CD4-positive, alpha-beta memory T cell (primary cell): ENCODE data around the gene GLTPD2. TPM values are rescaled to one million over a fixed set of nuclear protein-coding genes. Genes with fewer than 3 reads are reported as not detected.

Experiments
- CTCF ChIA-PET: fragments of 350-600 bp; sonication (Branson Sonifier 250); formaldehyde crosslinking; loops from one replicate; lab custom pipeline; 2021; ENCODE audit warnings: inconsistent platforms; ENCODE audit not compliant: partially characterized antibody; lab: Charles Lee
- POLR2A ChIA-PET: fragments of 350-600 bp; sonication (Branson Sonifier 250); formaldehyde crosslinking; loops from one replicate; lab custom pipeline; 2021; ENCODE audit not compliant: partially characterized antibody; lab: Charles Lee
- DNase-seq, 5 donors: peaks; one replicate each; pipeline versions ENCODE4 v3.0.0 to v3.0.0-alpha.2; 2020 to 2022; ENCODE audit warnings: mixed read lengths in 1 of 5
- H3K27ac ChIP-seq: one replicate; pipeline ENCODE4 v1.7.0; 2013; ENCODE audit warnings: low read depth, low read length
- H3K27me3 ChIP-seq: 2 replicates; pipeline ENCODE4 v1.7.0; 2013; ENCODE audit warnings: mild to moderate bottlenecking, low read length, moderate library complexity; ENCODE audit not compliant: insufficient read depth
- H3K36me3 ChIP-seq: 2 replicates; pipeline ENCODE4 v1.7.0; 2013; ENCODE audit warnings: mild to moderate bottlenecking, low read length, moderate library complexity; ENCODE audit not compliant: insufficient read depth
- H3K4me1 ChIP-seq: 2 replicates; pipeline ENCODE4 v1.7.0; 2013; ENCODE audit warnings: mild to moderate bottlenecking, low read length, moderate library complexity; ENCODE audit not compliant: insufficient read depth
- H3K4me3 ChIP-seq, 2 donors: one replicate each; pipeline ENCODE4 v1.7.0; 2013; ENCODE audit warnings: low read length in 2 of 2, mild to moderate bottlenecking in 1 of 2
- H3K9me3 ChIP-seq, 2 donors: one replicate each; pipeline ENCODE4 v1.7.0; 2013; ENCODE audit warnings: low read length in 2 of 2, control low read depth in 1 of 2; ENCODE audit not compliant: control insufficient read depth in 1 of 2
- H3K27ac Mint-ChIP-seq, 7 donors: one replicate each; pipeline ENCODE4 v1.8.0; 2020 to 2021; ENCODE audit warnings: mixed read lengths in 7 of 7, mild to moderate bottlenecking in 6 of 7, inconsistent platforms in 3 of 7, moderate library complexity in 3 of 7
- H3K27me3 Mint-ChIP-seq, 2 donors: one replicate each; pipeline ENCODE4 v1.8.0; 2020 to 2021; ENCODE audit warnings: mixed read lengths in 2 of 2
- H3K36me3 Mint-ChIP-seq, 2 donors: one replicate each; pipeline ENCODE4 v1.8.0; 2020 to 2021; ENCODE audit warnings: mixed read lengths in 2 of 2, inconsistent platforms in 1 of 2, mild to moderate bottlenecking in 1 of 2
- H3K4me1 Mint-ChIP-seq, 4 donors: one replicate each; pipeline ENCODE4 v1.8.0; 2020 to 2021; ENCODE audit warnings: mixed read lengths in 4 of 4, mild to moderate bottlenecking in 1 of 4
- H3K4me3 Mint-ChIP-seq, 8 donors: one replicate each; pipeline ENCODE4 v1.8.0; 2020 to 2021; ENCODE audit warnings: mixed read lengths in 8 of 8, mild to moderate bottlenecking in 7 of 8, moderate library complexity in 6 of 8, inconsistent platforms in 3 of 8
- H3K9me3 Mint-ChIP-seq, 8 donors: one replicate each; pipeline ENCODE4 v1.8.0; 2020 to 2021; ENCODE audit warnings: mixed read lengths in 8 of 8, mild to moderate bottlenecking in 5 of 8, inconsistent platforms in 3 of 8, moderate library complexity in 1 of 8
- intact Hi-C: fragments of 100-400 bp; cut with micrococcal nuclease; formaldehyde crosslinking; loops from one replicate; pipeline ENCODE4 v1.15.1; 2023
- polyA plus RNA-seq, 2 donors: library from polyadenylated mRNA; unstranded; fragments of 300-500 nt; fragmentation: Illumina TruSeq; gene quantifications; one replicate each; pipeline ENCODE4 v1.2.3, GENCODE V29; 2021
- total RNA-seq, 2 experiments: library from RNA; stranded (reverse); gene quantifications; one replicate each; pipeline ENCODE4 v1.2.3, GENCODE V29; 2021

Gene GLTPD2
- total and polyA plus RNA-seq, 4 experiments from 2014 or later = not detected

- H3K4me3 ChIP-seq = no peak overlapping the region
- intact Hi-C loops = no loop called here
- no peak for DNase-seq
- CTCF ChIA-PET = no interaction called here
- no peak overlapping the region for H3K27ac ChIP-seq
- Mint-ChIP-seq H3K4me1 (peaks cover 7 to 14% (median 11%) of the 10 kb centered on the region in 4 donors), H3K4me3 (no peak overlapping the region), H3K27me3 (peaks cover 13 to 19% of the 10 kb centered on the region in 2 donors), H3K27ac (peak overlapping the region in 1 of 7 donors; percentile 14), H3K36me3 (no peaks in the 10 kb centered on the region), H3K9me3 (no peaks in the 10 kb centered on the region)
- no peaks in the 10 kb centered on the region for H3K9me3 ChIP-seq
- POLR2A ChIA-PET = no interaction called here
- no peaks in the 10 kb centered on the region for H3K36me3 ChIP-seq
- H3K27me3 ChIP-seq = no peaks in the 10 kb centered on the region
- peaks cover 16% of the 10 kb centered on the region for H3K4me1 ChIP-seq
Measured at GRCh38 chr17:4751932-4752331, 36.8 kb upstream of the GLTPD2 start.

GRCh38 chr17:4753392-4753791, 35.4 kb upstream of the GLTPD2 start:
- CTCF ChIA-PET = no interaction called here
- no peaks in the 10 kb centered on the region for H3K36me3 ChIP-seq
- H3K4me3 Mint-ChIP-seq = no peak overlapping the region
- H3K9me3 Mint-ChIP-seq = no peaks in the 10 kb centered on the region
- no peak for DNase-seq
- H3K27me3 Mint-ChIP-seq = peaks cover 13 to 21% of the 10 kb centered on the region in 2 donors
- H3K9me3 ChIP-seq = no peaks in the 10 kb centered on the region
- intact Hi-C loops = no loop called here
- no peak overlapping the region for H3K4me3 ChIP-seq
- H3K27me3 ChIP-seq = no peaks in the 10 kb centered on the region
- POLR2A ChIA-PET = interaction anchor here (0.6 kb wide), 1 partner anchor 168 kb away, joined by 4 read pairs; no protein-coding TSS in a partner anchor
- peaks cover 1 to 4% (median 2%) of the 10 kb centered on the region in 4 donors for H3K4me1 Mint-ChIP-seq
- peaks cover 3% of the 10 kb centered on the region for H3K4me1 ChIP-seq
- H3K27ac Mint-ChIP-seq = peak overlapping the region in 1 of 7 donors; percentile 0
- H3K36me3 Mint-ChIP-seq = no peaks in the 10 kb centered on the region
- no peak overlapping the region for H3K27ac ChIP-seq

GRCh38 chr17:4759776-4760236, 29.0 kb upstream of the GLTPD2 start:
- Histone ChIP-seq H3K36me3 (no peaks in the 10 kb centered on the region), H3K9me3 (no peaks in the 10 kb centered on the region), H3K4me3 (no peak overlapping the region), H3K4me1 (no peaks in the 10 kb centered on the region), H3K27ac (no peak overlapping the region), H3K27me3 (no peaks in the 10 kb centered on the region)
- H3K4me3 Mint-ChIP-seq = no peak overlapping the region
- no peak for DNase-seq
- H3K4me1 Mint-ChIP-seq = peaks cover 0 to 1% (median 0%) of the 10 kb centered on the region in 4 donors
- CTCF ChIA-PET = no interaction called here
- POLR2A ChIA-PET = no interaction called here
- no peaks in the 10 kb centered on the region for H3K36me3 Mint-ChIP-seq
- H3K9me3 Mint-ChIP-seq = no peaks in the 10 kb centered on the region
- no peak overlapping the region for H3K27ac Mint-ChIP-seq
- H3K27me3 Mint-ChIP-seq = peaks cover 8 to 13% of the 10 kb centered on the region in 2 donors
- intact Hi-C loops = no loop called here

- no peaks in the 10 kb centered on the region for H3K4me1 ChIP-seq
- no peak overlapping the region for H3K27ac Mint-ChIP-seq
- H3K27me3 Mint-ChIP-seq = peaks cover 5 to 6% of the 10 kb centered on the region in 2 donors
- ChIA-PET POLR2A (no interaction called here), CTCF (no interaction called here)
- intact Hi-C loops = no loop called here
- no peaks in the 10 kb centered on the region for H3K36me3 ChIP-seq
- H3K4me3 Mint-ChIP-seq = no peak overlapping the region
- DNase-seq = no peak
- no peaks in the 10 kb centered on the region for H3K36me3 Mint-ChIP-seq
- H3K9me3 ChIP-seq = no peaks in the 10 kb centered on the region
- peaks cover 0 to 1% (median 0%) of the 10 kb centered on the region in 4 donors for H3K4me1 Mint-ChIP-seq
- no peaks in the 10 kb centered on the region for H3K9me3 Mint-ChIP-seq
- no peak overlapping the region for H3K4me3 ChIP-seq
- H3K27me3 ChIP-seq = no peaks in the 10 kb centered on the region
- H3K27ac ChIP-seq = no peak overlapping the region
Measured at GRCh38 chr17:4764595-4764994, 24.2 kb upstream of the GLTPD2 start.

- Mint-ChIP-seq H3K9me3 (no peaks in the 10 kb centered on the region), H3K4me1 (peaks cover 0 to 4% (median 2%) of the 10 kb centered on the region in 4 donors), H3K4me3 (no peak overlapping the region), H3K27ac (no peak overlapping the region), H3K27me3 (peaks cover 5 to 6% of the 10 kb centered on the region in 2 donors), H3K36me3 (no peaks in the 10 kb centered on the region)
- intact Hi-C loops = no loop called here
- no peak for DNase-seq
- CTCF ChIA-PET = no interaction called here
- H3K9me3 ChIP-seq = no peaks in the 10 kb centered on the region
- no peak overlapping the region for H3K27ac ChIP-seq
- POLR2A ChIA-PET = no interaction called here
- no peaks in the 10 kb centered on the region for H3K27me3 ChIP-seq
- peaks cover under 1% of the 10 kb centered on the region for H3K4me1 ChIP-seq
- H3K4me3 ChIP-seq = no peak overlapping the region
- no peaks in the 10 kb centered on the region for H3K36me3 ChIP-seq
Measured at GRCh38 chr17:4766201-4766600, 22.6 kb upstream of the GLTPD2 start.

- POLR2A ChIA-PET = no interaction called here
- peaks cover 6% of the 10 kb centered on the region for H3K4me1 ChIP-seq
Measured at GRCh38 chr17:4766723-4767122, 22.0 kb upstream of the GLTPD2 start.

GRCh38 chr17:4768298-4768697, 20.5 kb upstream of the GLTPD2 start:
- H3K27me3 Mint-ChIP-seq = peaks cover 2 to 6% of the 10 kb centered on the region in 2 donors
- H3K27ac Mint-ChIP-seq = peak overlapping the region in 1 of 7 donors; percentile 28
- no peak for DNase-seq
- no peaks in the 10 kb centered on the region for H3K36me3 ChIP-seq
- intact Hi-C loops = no loop called here
- H3K4me1 Mint-ChIP-seq = peaks cover 7 to 11% (median 8%) of the 10 kb centered on the region in 4 donors
- H3K27ac ChIP-seq = no peak overlapping the region
- no peaks in the 10 kb centered on the region for H3K27me3 ChIP-seq
- no peaks in the 10 kb centered on the region for H3K9me3 Mint-ChIP-seq
- ChIA-PET POLR2A (no interaction called here), CTCF (no interaction called here)
- no peak overlapping the region for H3K4me3 Mint-ChIP-seq
- no peaks in the 10 kb centered on the region for H3K9me3 ChIP-seq
- H3K4me1 ChIP-seq = peaks cover 7% of the 10 kb centered on the region
- no peak overlapping the region for H3K4me3 ChIP-seq
- H3K36me3 Mint-ChIP-seq = no peaks in the 10 kb centered on the region

More at GRCh38 chr17:4766723-4767122, 22.0 kb upstream of the GLTPD2 start:
- Mint-ChIP-seq H3K36me3 (no peaks in the 10 kb centered on the region), H3K4me1 (peaks cover 4 to 9% (median 6%) of the 10 kb centered on the region in 4 donors), H3K4me3 (no peak overlapping the region), H3K27me3 (peaks cover 5 to 6% of the 10 kb centered on the region in 2 donors), H3K27ac (no peak overlapping the region), H3K9me3 (no peaks in the 10 kb centered on the region)
- intact Hi-C loops = no loop called here
- Histone ChIP-seq H3K27me3 (no peaks in the 10 kb centered on the region), H3K27ac (no peak overlapping the region), H3K36me3 (no peaks in the 10 kb centered on the region), H3K9me3 (no peaks in the 10 kb centered on the region), H3K4me3 (no peak overlapping the region)
- no peak for DNase-seq
- CTCF ChIA-PET = no interaction called here
